RWPE2 (cell line): ENCODE measurements around the gene NPM1.

ENCODE experiments used
- ATAC-seq: fragments of 200-7000 bp; cut with Tn5 transposase; 3 replicates; pipeline ENCODE4 v1.9.1; 2021; ENCODE audit warnings: low read depth
- DNase-seq: peaks from one replicate; pipeline ENCODE4 v3.0.0-alpha.2; 2020; ENCODE audit warnings: low spot score
- H3K27ac ChIP-seq: fragments of 450-650 bp; 2 replicates; pipeline ENCODE4 v1.5.1; 2017; ENCODE audit warnings: mild to moderate bottlenecking; ENCODE audit not compliant: poor library complexity, severe bottlenecking
- H3K27me3 ChIP-seq: fragments of 250-450 bp; sonication (Bioruptor Pico); 2 replicates; pipeline ENCODE4 v1.5.1; 2021; ENCODE audit warnings: mild to moderate bottlenecking, moderate library complexity; ENCODE audit not compliant: insufficient read depth, poor library complexity, severe bottlenecking
- H3K36me3 ChIP-seq: fragments of 250-450 bp; sonication (Bioruptor Pico); 2 replicates; pipeline ENCODE4 v1.5.1; 2020; ENCODE audit warnings: low read depth, mild to moderate bottlenecking, moderate library complexity
- H3K4me1 ChIP-seq: fragments of 250-450 bp; sonication (Bioruptor Pico); 2 replicates; pipeline ENCODE4 v1.5.1; 2021; ENCODE audit warnings: mild to moderate bottlenecking, moderate library complexity; ENCODE audit not compliant: insufficient read depth, poor library complexity, severe bottlenecking
- H3K4me3 ChIP-seq: fragments of 250-450 bp; sonication (Bioruptor Pico); 2 replicates; pipeline ENCODE4 v1.5.1; 2021; ENCODE audit warnings: mild to moderate bottlenecking, moderate library complexity; ENCODE audit not compliant: severe bottlenecking
- H3K9me3 ChIP-seq: fragments of 250-450 bp; sonication (Bioruptor Pico); 2 replicates; pipeline ENCODE4 v1.5.1; 2021; ENCODE audit warnings: mild to moderate bottlenecking, moderate library complexity; ENCODE audit not compliant: severe bottlenecking
- CTCF ChIP-seq: fragments of 450-650 bp; IDR thresholded peaks from one replicate; pipeline ENCODE4 v1.5.1; 2017; ENCODE audit warnings: mild to moderate bottlenecking, moderate library complexity; ENCODE audit not compliant: poor library complexity, severe bottlenecking

The NPM1 gene

GRCh38 chr5:171428168-171428696 is 40.6 kb downstream of the NPM1 start:
- Histone ChIP-seq H3K27me3 (no peaks in the 10 kb centered on the region), H3K27ac (no peak overlapping the region), H3K4me3 (no peak overlapping the region), H3K36me3 (no peaks in the 10 kb centered on the region), H3K9me3 (no peaks in the 10 kb centered on the region), H3K4me1 (no peaks in the 10 kb centered on the region)
- ATAC-seq (no peak; the same call in 2 of the 3 replicates), DNase-seq (no peak)
- no peak for TF ChIP-seq CTCF

GRCh38 chr5:171428809-171429542 is 41.3 kb downstream of the NPM1 start:
- no peak for TF ChIP-seq CTCF
- no peak; the same call in 2 of the 3 replicates for ATAC-seq

GRCh38 chr5:171429543-171429910 is 41.9 kb downstream of the NPM1 start:
- H3K4me3 ChIP-seq: no peak overlapping the region
- TF ChIP-seq CTCF: no peak
- no peaks in the 10 kb centered on the region for H3K9me3 ChIP-seq
- ATAC-seq (no peak), DNase-seq (no peak)
- no peaks in the 10 kb centered on the region for H3K36me3 ChIP-seq
- H3K4me1 ChIP-seq: no peaks in the 10 kb centered on the region
- H3K27me3 ChIP-seq: no peaks in the 10 kb centered on the region
- no peak overlapping the region for H3K27ac ChIP-seq

More at GRCh38 chr5:171428809-171429542, 41.3 kb downstream of the NPM1 start:
- H3K36me3 ChIP-seq: no peaks in the 10 kb centered on the region
- no peaks in the 10 kb centered on the region for H3K4me1 ChIP-seq
- no peak overlapping the region for H3K27ac ChIP-seq
- no peak overlapping the region for H3K4me3 ChIP-seq
- no peaks in the 10 kb centered on the region for H3K9me3 ChIP-seq
- no peaks in the 10 kb centered on the region for H3K27me3 ChIP-seq
- peak; percentile 39 for DNase-seq

- H3K36me3 ChIP-seq: no peaks in the 10 kb centered on the region
- no peaks in the 10 kb centered on the region for H3K9me3 ChIP-seq
- H3K27me3 ChIP-seq: no peaks in the 10 kb centered on the region
- ATAC-seq (no peak), DNase-seq (peak; percentile 29)
- no peak overlapping the region for H3K27ac ChIP-seq
- no peaks in the 10 kb centered on the region for H3K4me1 ChIP-seq
- no peak overlapping the region for H3K4me3 ChIP-seq
- TF ChIP-seq CTCF: no peak
Measured at GRCh38 chr5:171431251-171431777, 43.7 kb downstream of the NPM1 start.

GRCh38 chr5:171432076-171432475 is 44.4 kb downstream of the NPM1 start:
- H3K27me3 ChIP-seq: no peaks in the 10 kb centered on the region
- DNase-seq (peak; percentile 46), ATAC-seq (no peak)
- no peak overlapping the region for H3K4me3 ChIP-seq
- no peak overlapping the region for H3K27ac ChIP-seq
- no peaks in the 10 kb centered on the region for H3K4me1 ChIP-seq
- H3K9me3 ChIP-seq: no peaks in the 10 kb centered on the region
- no peaks in the 10 kb centered on the region for H3K36me3 ChIP-seq
- no peak for TF ChIP-seq CTCF
